ENCODE data around the gene SAMD11.

- TF ChIP-seq CTCF (IDR thresholded peaks at IDR 0.05) = no peak
- TF ChIP-seq POLR2AphosphoS5 (IDR thresholded peaks at IDR 0.05; ENCODE audit: insufficient read depth in 1 of 2, low read depth in 1 of 2) = no peak
- no peak for TF ChIP-seq POLR2A (IDR thresholded peaks at IDR 0.05)
Observed at GRCh38 chr1:975365-975764, 51.6 kb downstream of the SAMD11 start.
